ENCODE data around the gene HLF. TPM values are rescaled to one million over a fixed set of nuclear protein-coding genes. Genes with fewer than 3 reads are reported as not detected.

The HLF gene
- total RNA-seq, 1 experiment from 2014 or later, result 0.13 TPM

- H3K9me3 ChIP-seq (ENCODE audit: control insufficient read depth, insufficient read depth, low read depth, low read length), result no peaks in the 10 kb centered on the region
- in situ Hi-C loops (cut with HindIII; ENCODE audit: low pct_unique_long_range_greater_than_20kb, low sequenced_read_pairs), result no loop called here
- POLR2A ChIA-PET, result no interaction called here
- H3K27me3 ChIP-seq (ENCODE audit: control insufficient read depth, insufficient read depth, low read length), result peaks cover 7% of the 10 kb centered on the region; the same call in 1 of the 2 replicates
- TF ChIP-seq POLR2AphosphoS5 (IDR thresholded peaks at IDR 0.05; ENCODE audit: low read depth, low read length), result no peak
- no peak for TF ChIP-seq CTCF (IDR thresholded peaks at IDR 0.05)
- H3K36me3 ChIP-seq (ENCODE audit: control insufficient read depth, insufficient read depth, low read length), result no peaks in the 10 kb centered on the region
- ATAC-seq, result no peak
- no peaks in the 10 kb centered on the region for H3K4me1 ChIP-seq (ENCODE audit: control insufficient read depth, insufficient read depth, low read length)
- intact Hi-C loops (cut with micrococcal nuclease; ENCODE audit: unreplicated experiment), result no loop called here
- BruUV-seq (replicated peaks), result no TSS peak
- CTCF ChIA-PET, result no interaction called here
- DNase-seq (ENCODE audit: low read depth, low spot score), result no peak
- no peak overlapping the region for H3K4me3 ChIP-seq (ENCODE audit: low read depth in 2 of 2, low read length in 2 of 2)
- H3K27ac ChIP-seq (ENCODE audit: low read length), result no peak overlapping the region
Measured at GRCh38 chr17:55314061-55314783, 49.5 kb downstream of the HLF start.

GRCh38 chr17:55314784-55315491 is 50.2 kb downstream of the HLF start:
- Histone ChIP-seq H3K4me1 (ENCODE audit: control insufficient read depth, insufficient read depth, low read length) (no peaks in the 10 kb centered on the region), H3K27ac (ENCODE audit: low read length) (no peak overlapping the region), H3K9me3 (ENCODE audit: control insufficient read depth, insufficient read depth, low read depth, low read length) (no peaks in the 10 kb centered on the region), H3K27me3 (ENCODE audit: control insufficient read depth, insufficient read depth, low read length) (peaks cover 7% of the 10 kb centered on the region; the same call in 1 of the 2 replicates), H3K36me3 (ENCODE audit: control insufficient read depth, insufficient read depth, low read length) (no peaks in the 10 kb centered on the region), H3K4me3 (ENCODE audit: low read depth in 2 of 2, low read length in 2 of 2) (no peak overlapping the region)
- in situ Hi-C loops (cut with HindIII; ENCODE audit: low pct_unique_long_range_greater_than_20kb, low sequenced_read_pairs) (no loop called here), intact Hi-C loops (cut with micrococcal nuclease; ENCODE audit: unreplicated experiment) (no loop called here)
- CTCF ChIA-PET, result no interaction called here
- BruUV-seq (replicated peaks), result no TSS peak
- no peak for TF ChIP-seq TCF7L2 (IDR thresholded peaks at IDR 0.05; ENCODE audit: low read depth, low read length)
- TF ChIP-seq REST (IDR thresholded peaks at IDR 0.05; ENCODE audit: insufficient read depth in 1 of 2, low read depth in 2 of 2, low read length in 1 of 2), result no peak
- TF ChIP-seq CTCF (IDR thresholded peaks at IDR 0.05), result no peak
- TF ChIP-seq POLR2AphosphoS5 (IDR thresholded peaks at IDR 0.05; ENCODE audit: low read depth, low read length), result no peak
- ATAC-seq (no peak), DNase-seq (ENCODE audit: low read depth, low spot score) (no peak)
- POLR2A ChIA-PET, result no interaction called here

Measured in Panc1 (cell line).